ENCODE measurements around the gene PIGT.
"Not testable (repeated sequence)": the region's sequence is repeated elsewhere in the genome, so short reads cannot be mapped to it uniquely, and the experiment has no call there.

The PIGT gene

GRCh38 chr20:45462711-45463509 is 47.0 kb downstream of the PIGT start:
- DNase-seq (ENCODE audit: low spot score): no peak

GRCh38 chr20:45463709-45464108 is 47.8 kb downstream of the PIGT start:
- DNase-seq (ENCODE audit: low spot score): no peak

GRCh38 chr20:45465491-45466266 is 49.7 kb downstream of the PIGT start:
- no peak for DNase-seq (ENCODE audit: low spot score)

- DNase-seq (ENCODE audit: low spot score): no peak
These were observed 51.2 kb downstream of the PIGT start for GRCh38 chr20:45467172-45467571.

GRCh38 chr20:45467861-45468260 is 51.9 kb downstream of the PIGT start:
- DNase-seq (ENCODE audit: low spot score): no peak

- no peak for DNase-seq (ENCODE audit: low spot score)
These were observed 53.7 kb downstream of the PIGT start, which contains the start of gene WFDC2 for GRCh38 chr20:45469336-45470261. Gene WFDC2, plus strand, starts transcription at chr20:45469753. Its CDS starts 29 bp downstream, at chr20:45469782.

- DNase-seq (ENCODE audit: low spot score): no peak
These were observed 54.5 kb downstream of the PIGT start for GRCh38 chr20:45470262-45470931.

GRCh38 chr20:45470937-45471336 is 55.0 kb downstream of the PIGT start:
- no peak for DNase-seq (ENCODE audit: low spot score)

GRCh38 chr20:45472286-45472685 is 56.3 kb downstream of the PIGT start:
- not testable (repeated sequence) for DNase-seq (ENCODE audit: low spot score)

Measured in left forelimb (tissue), 1 donor.